Measurements from ENCODE around the gene TNFSF8.
A peak's percentile ranks its signal among the peaks of the same experiment; 100 is the strongest.

DNA sequence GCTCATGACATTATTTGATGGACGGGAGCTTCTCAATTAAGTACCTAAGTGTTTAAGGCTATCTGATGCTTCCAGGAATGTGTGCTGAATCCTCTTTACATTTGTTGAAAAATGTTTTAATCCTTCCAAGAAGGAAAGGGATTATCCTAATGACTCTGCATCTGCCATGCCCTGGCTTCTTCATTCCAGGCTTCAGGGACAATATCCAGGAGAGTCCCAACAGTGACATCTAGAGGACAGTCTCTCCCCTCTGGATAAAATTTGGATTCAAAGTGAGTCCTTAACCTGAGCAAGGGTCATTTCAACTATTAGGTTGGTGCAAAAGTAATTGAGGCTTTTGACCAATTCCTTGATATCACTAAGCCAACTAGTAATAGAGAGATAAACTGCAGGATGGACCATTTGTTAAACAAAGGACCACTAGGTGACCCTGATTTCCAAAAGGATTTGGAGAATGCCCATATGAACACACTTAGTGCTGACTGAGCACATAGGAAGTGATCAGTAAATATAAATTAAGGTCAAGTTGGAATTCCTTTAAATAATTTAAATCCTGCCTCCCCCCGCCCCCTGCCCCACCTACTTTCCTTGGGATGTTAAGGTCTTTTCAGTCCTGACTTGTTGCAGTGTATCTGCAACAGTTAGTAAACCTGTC lies 19.1 kb downstream of the TNFSF8 start:
- TF ChIP-seq EGR1 (IDR thresholded peaks at IDR 0.05): no peak
- TF ChIP-seq ZBTB7A (IDR thresholded peaks at IDR 0.05; ENCODE audit: low read depth): no peak
- TF ChIP-seq, protein P1, sequence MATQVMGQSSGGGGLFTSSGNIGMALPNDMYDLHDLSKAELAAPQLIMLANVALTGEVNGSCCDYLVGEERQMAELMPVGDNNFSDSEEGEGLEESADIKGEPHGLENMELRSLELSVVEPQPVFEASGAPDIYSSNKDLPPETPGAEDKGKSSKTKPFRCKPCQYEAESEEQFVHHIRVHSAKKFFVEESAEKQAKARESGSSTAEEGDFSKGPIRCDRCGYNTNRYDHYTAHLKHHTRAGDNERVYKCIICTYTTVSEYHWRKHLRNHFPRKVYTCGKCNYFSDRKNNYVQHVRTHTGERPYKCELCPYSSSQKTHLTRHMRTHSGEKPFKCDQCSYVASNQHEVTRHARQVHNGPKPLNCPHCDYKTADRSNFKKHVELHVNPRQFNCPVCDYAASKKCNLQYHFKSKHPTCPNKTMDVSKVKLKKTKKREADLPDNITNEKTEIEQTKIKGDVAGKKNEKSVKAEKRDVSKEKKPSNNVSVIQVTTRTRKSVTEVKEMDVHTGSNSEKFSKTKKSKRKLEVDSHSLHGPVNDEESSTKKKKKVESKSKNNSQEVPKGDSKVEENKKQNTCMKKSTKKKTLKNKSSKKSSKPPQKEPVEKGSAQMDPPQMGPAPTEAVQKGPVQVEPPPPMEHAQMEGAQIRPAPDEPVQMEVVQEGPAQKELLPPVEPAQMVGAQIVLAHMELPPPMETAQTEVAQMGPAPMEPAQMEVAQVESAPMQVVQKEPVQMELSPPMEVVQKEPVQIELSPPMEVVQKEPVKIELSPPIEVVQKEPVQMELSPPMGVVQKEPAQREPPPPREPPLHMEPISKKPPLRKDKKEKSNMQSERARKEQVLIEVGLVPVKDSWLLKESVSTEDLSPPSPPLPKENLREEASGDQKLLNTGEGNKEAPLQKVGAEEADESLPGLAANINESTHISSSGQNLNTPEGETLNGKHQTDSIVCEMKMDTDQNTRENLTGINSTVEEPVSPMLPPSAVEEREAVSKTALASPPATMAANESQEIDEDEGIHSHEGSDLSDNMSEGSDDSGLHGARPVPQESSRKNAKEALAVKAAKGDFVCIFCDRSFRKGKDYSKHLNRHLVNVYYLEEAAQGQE (IDR thresholded peaks at IDR 0.05; ENCODE audit: low read depth): no peak
- TF ChIP-seq CREB1 (IDR thresholded peaks at IDR 0.05; ENCODE audit: low read depth): no peak
- TF ChIP-seq YY1 (IDR thresholded peaks at IDR 0.05; ENCODE audit: low read depth): no peak
- no peak for TF ChIP-seq TCF12 (IDR thresholded peaks at IDR 0.05; ENCODE audit: low read depth)
- TF ChIP-seq EP300 (IDR thresholded peaks at IDR 0.05; ENCODE audit: borderline replicate concordance): no peak
- no peak for TF ChIP-seq TEAD4 (IDR thresholded peaks at IDR 0.05)
- no peak for TF ChIP-seq FOXM1 (IDR thresholded peaks at IDR 0.05; ENCODE audit: borderline replicate concordance, low read depth)
- TF ChIP-seq RAD21 (IDR thresholded peaks at IDR 0.05; ENCODE audit: low read depth): peak; percentile 88
- TF ChIP-seq, protein P2, sequence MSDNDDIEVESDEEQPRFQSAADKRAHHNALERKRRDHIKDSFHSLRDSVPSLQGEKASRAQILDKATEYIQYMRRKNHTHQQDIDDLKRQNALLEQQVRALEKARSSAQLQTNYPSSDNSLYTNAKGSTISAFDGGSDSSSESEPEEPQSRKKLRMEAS (IDR thresholded peaks at IDR 0.05): no peak
- TF ChIP-seq NFIC (IDR thresholded peaks at IDR 0.05): no peak

Data from Ishikawa (cell line).